OCI-LY7 (cell line): ENCODE results near the gene CWC27. TPM values are rescaled to one million over a fixed set of nuclear protein-coding genes. Genes with fewer than 3 reads are reported as not detected.
"Not testable (repeated sequence)": the region's sequence is repeated elsewhere in the genome, so short reads cannot be mapped to it uniquely, and the experiment has no call there.

ENCODE experiments used
- BruUV-seq: library from RNA; stranded (reverse); fragments of 400-500 nt; replicated peaks from 2 replicates; lab custom pipeline; 2021; lab: Mats Ljungman, UMichigan
- CTCF ChIA-PET: fragments of 300-600 bp; sonication (Branson Sonifier 250); formaldehyde crosslinking; loops from one replicate; lab custom pipeline; 2022; ENCODE audit warnings: antibody characterized with exemption; ENCODE audit not compliant: unreplicated experiment; lab: Charles Lee
- POLR2A ChIA-PET: fragments of 300-600 bp; sonication (Branson Sonifier 250); formaldehyde crosslinking; loops from one replicate; lab custom pipeline; 2022; ENCODE audit warnings: antibody characterized with exemption; lab: Charles Lee
- DNase-seq: peaks from one replicate; pipeline ENCODE4 v3.0.0-alpha.2; 2015; ENCODE audit warnings: low spot score
- H2AFZ ChIP-seq: fragments of 200-600 bp; sonication (generic), shearing (Covaris generic); 2 replicates; pipeline ENCODE4 v1.6.1; 2014; ENCODE audit warnings: mild to moderate bottlenecking, antibody characterized with exemption, low read length, moderate library complexity
- H3K27ac ChIP-seq: fragments of 200-600 bp; sonication (generic); 2 replicates; pipeline ENCODE4 v1.5.1; 2014; ENCODE audit warnings: mixed run types, low read depth, mild to moderate bottlenecking, moderate library complexity, low read length, inconsistent platforms; ENCODE audit not compliant: poor library complexity, severe bottlenecking
- H3K36me3 ChIP-seq: fragments of 200-600 bp; sonication (generic); 2 replicates; pipeline ENCODE4 v1.6.1; 2014; ENCODE audit warnings: mild to moderate bottlenecking, antibody characterized with exemption, low read length, moderate library complexity, mixed read lengths; ENCODE audit not compliant: insufficient read depth
- H3K4me1 ChIP-seq: fragments of 200-600 bp; sonication (generic); 2 replicates; pipeline ENCODE4 v1.5.1; 2014; ENCODE audit warnings: mild to moderate bottlenecking, low read length; ENCODE audit not compliant: insufficient read depth, poor library complexity, severe bottlenecking
- H3K4me2 ChIP-seq: fragments of 200-600 bp; sonication (generic); 2 replicates; pipeline ENCODE4 v1.6.1; 2014; ENCODE audit warnings: mild to moderate bottlenecking, low read length
- H3K4me3 ChIP-seq: fragments of 200-600 bp; sonication (generic); 2 replicates; pipeline ENCODE4 v1.5.1; 2014; ENCODE audit warnings: mild to moderate bottlenecking, low read depth, low read length; ENCODE audit not compliant: poor library complexity, severe bottlenecking
- H3K79me2 ChIP-seq: fragments of 200-600 bp; sonication (generic); 2 replicates; pipeline ENCODE4 v1.6.1; 2016; ENCODE audit warnings: low read depth, mild to moderate bottlenecking, low read length, moderate library complexity, mixed read lengths; ENCODE audit not compliant: insufficient read depth
- H3K9me2 ChIP-seq: fragments of 200-600 bp; sonication (generic); 2 replicates; pipeline ENCODE4 v1.6.1; 2016; ENCODE audit warnings: mild to moderate bottlenecking, low read length, mixed read lengths; ENCODE audit not compliant: insufficient read depth
- H3K9me3 ChIP-seq: fragments of 200-600 bp; sonication (generic); 2 replicates; pipeline ENCODE4 v1.6.1; 2014; ENCODE audit warnings: mild to moderate bottlenecking, mixed run types, low read length, mixed read lengths
- H4K20me1 ChIP-seq: fragments of 200-600 bp; sonication (generic); 2 replicates; pipeline ENCODE4 v1.6.1; 2014; ENCODE audit warnings: mild to moderate bottlenecking, antibody characterized with exemption, low read length, moderate library complexity, mixed read lengths; ENCODE audit not compliant: insufficient read depth
- EZH2phosphoT487 ChIP-seq: fragments of 200-600 bp; sonication (generic); IDR thresholded peaks from 2 replicates; pipeline ENCODE4 v1.6.1; 2018; ENCODE audit warnings: low read depth, borderline replicate concordance, mild to moderate bottlenecking, mixed run types, antibody characterized with exemption, low read length, moderate library complexity, mixed read lengths
- intact Hi-C: fragments of 100-400 bp; cut with micrococcal nuclease; formaldehyde crosslinking; loops from one replicate; pipeline ENCODE4 v1.10.0; 2022; ENCODE audit not compliant: unreplicated experiment
- total RNA-seq, 2 experiments: library from RNA; depleted of rRNA in 1 of 2; stranded (reverse); fragments of >200 nt in 1 of 2; shearing (Covaris generic) in 1 of 2; gene quantifications; 2 replicates each; pipeline ENCODE4 v1.2.3, GENCODE V29; 2014 to 2022
- TF ChIP-seq, protein P1 (sequence below): fragments of 200-600 bp; sonication (generic); conservative IDR thresholded peaks from 2 replicates; pipeline ENCODE4 v1.5.1; 2014; ENCODE audit warnings: mild to moderate bottlenecking, antibody characterized with exemption, low read length, moderate library complexity, mixed read lengths

CWC27 gene
- total RNA-seq, 2 experiments from 2014 or later = 15.4 to 33.1 TPM

DNA sequence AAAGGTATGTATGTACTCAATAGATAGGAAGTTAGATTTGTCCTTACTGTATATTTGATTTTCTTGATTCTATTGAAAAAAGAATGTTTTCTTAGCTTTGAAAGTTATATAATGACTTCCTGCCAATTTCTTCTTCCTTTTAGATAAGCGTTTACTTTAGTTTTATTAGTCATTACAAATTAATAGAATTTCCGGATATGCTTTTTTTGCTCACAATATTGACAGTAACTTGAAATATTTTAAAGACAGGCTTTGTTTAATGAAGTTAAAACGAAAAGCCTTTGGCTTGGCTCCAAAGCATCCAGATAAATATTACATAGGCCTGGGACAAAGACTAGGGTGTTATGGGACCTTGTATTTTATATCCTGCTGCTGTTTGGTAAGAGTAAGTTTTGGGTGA lies 49.5 kb downstream of the CWC27 start:
- no peaks in the 10 kb centered on the region for H3K79me2 ChIP-seq
- ChIA-PET POLR2A (interaction anchor here (0.9 to 1.2 kb wide), 3 partner anchors 9 to 76 kb away, joined by 3 read pairs; no protein-coding TSS in a partner anchor), CTCF (interaction anchor here (1.9 kb wide), 1 partner anchor 8 kb away, joined by 4 read pairs; no protein-coding TSS in a partner anchor)
- H3K4me3 ChIP-seq = no peak overlapping the region
- TF ChIP-seq, protein P1, sequence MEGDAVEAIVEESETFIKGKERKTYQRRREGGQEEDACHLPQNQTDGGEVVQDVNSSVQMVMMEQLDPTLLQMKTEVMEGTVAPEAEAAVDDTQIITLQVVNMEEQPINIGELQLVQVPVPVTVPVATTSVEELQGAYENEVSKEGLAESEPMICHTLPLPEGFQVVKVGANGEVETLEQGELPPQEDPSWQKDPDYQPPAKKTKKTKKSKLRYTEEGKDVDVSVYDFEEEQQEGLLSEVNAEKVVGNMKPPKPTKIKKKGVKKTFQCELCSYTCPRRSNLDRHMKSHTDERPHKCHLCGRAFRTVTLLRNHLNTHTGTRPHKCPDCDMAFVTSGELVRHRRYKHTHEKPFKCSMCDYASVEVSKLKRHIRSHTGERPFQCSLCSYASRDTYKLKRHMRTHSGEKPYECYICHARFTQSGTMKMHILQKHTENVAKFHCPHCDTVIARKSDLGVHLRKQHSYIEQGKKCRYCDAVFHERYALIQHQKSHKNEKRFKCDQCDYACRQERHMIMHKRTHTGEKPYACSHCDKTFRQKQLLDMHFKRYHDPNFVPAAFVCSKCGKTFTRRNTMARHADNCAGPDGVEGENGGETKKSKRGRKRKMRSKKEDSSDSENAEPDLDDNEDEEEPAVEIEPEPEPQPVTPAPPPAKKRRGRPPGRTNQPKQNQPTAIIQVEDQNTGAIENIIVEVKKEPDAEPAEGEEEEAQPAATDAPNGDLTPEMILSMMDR = no peak
- no peak for TF ChIP-seq EZH2phosphoT487
- BruUV-seq = no TSS peak
- intact Hi-C loops = loop anchor here (10.0 kb wide), 1 partner anchor 287 kb away; no protein-coding TSS in a partner anchor
- H3K9me3 ChIP-seq = no peaks in the 10 kb centered on the region
- no peak for DNase-seq
- no peak overlapping the region for H3K4me2 ChIP-seq
- H3K27ac ChIP-seq = no peak overlapping the region
- H2AFZ ChIP-seq = no peak overlapping the region
- no peaks in the 10 kb centered on the region for H4K20me1 ChIP-seq
- H3K36me3 ChIP-seq = peaks cover 4% of the 10 kb centered on the region; the same call in 1 of the 2 replicates
- H3K4me1 ChIP-seq = peaks cover 5% of the 10 kb centered on the region
- H3K9me2 ChIP-seq = no peaks in the 10 kb centered on the region

DNA sequence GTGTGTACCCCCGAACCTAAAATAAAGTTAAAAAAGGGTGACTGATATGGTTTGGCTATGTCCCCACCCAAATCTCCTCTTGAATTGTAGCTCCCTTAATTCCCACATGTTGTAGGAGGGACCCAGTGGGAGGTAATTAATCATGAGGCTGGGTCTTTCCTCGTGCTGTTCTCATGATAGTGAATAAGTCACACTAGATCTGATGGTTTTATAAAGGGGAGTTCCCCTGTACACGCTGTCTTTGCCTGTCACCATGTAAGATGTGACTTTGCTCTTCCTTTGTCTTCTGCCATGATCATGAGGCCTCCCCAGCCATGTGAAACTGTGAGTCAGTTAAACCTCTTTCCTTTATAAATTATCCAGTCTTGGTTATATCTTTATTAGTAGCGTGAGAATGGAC lies 50.6 kb downstream of the CWC27 start:
- H3K4me3 ChIP-seq, H3K36me3 ChIP-seq, H3K79me2 ChIP-seq, H3K4me1 ChIP-seq, H3K9me2 ChIP-seq, H3K27ac ChIP-seq, DNase-seq, H2AFZ ChIP-seq, H4K20me1 ChIP-seq, H3K9me3 ChIP-seq, BruUV-seq, H3K4me2 ChIP-seq: not testable (repeated sequence)
- POLR2A ChIA-PET = interaction anchor here (0.6 to 1.2 kb wide), 5 partner anchors 8 to 853 kb away, joined by 3 to 4 read pairs (median 3); no protein-coding TSS in a partner anchor
- CTCF ChIA-PET = interaction anchor here (1.9 kb wide), 1 partner anchor 9 kb away, joined by 4 read pairs; no protein-coding TSS in a partner anchor
- intact Hi-C loops = loop anchor here (10.0 kb wide), 1 partner anchor 285 kb away; no protein-coding TSS in a partner anchor

DNA sequence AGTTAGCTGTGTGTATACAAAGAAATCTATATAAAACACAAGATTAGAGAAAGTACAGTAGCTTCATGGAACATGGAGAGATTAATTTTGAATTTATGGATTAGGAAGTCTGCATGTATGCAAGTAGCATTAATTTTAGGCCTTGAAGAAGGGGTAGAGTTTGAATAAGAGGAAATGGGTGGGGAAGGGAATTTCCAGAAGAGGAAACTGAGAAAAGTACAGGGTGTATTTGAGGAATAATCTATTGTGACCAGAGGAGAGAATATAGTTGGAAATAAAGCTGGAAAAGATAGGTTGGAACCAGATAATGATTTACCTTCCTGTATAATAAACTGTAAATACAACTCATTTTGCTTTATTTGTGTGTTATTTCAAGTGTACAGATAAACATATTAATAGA lies 53.6 kb downstream of the CWC27 start:
- POLR2A ChIA-PET = interaction anchor here (0.6 kb wide), 1 partner anchor 272 kb away, joined by 3 read pairs; no protein-coding TSS in a partner anchor
- H4K20me1 ChIP-seq = no peaks in the 10 kb centered on the region
- intact Hi-C loops = no loop called here
- no peaks in the 10 kb centered on the region for H3K9me3 ChIP-seq
- H3K36me3 ChIP-seq = peaks cover 4% of the 10 kb centered on the region; the same call in 1 of the 2 replicates
- H3K9me2 ChIP-seq = no peaks in the 10 kb centered on the region
- no peak for DNase-seq
- TF ChIP-seq, protein P1 = no peak
- TF ChIP-seq EZH2phosphoT487 = no peak
- no peak overlapping the region for H3K4me2 ChIP-seq
- no TSS peak for BruUV-seq
- no peaks in the 10 kb centered on the region for H3K79me2 ChIP-seq
- no peak overlapping the region for H2AFZ ChIP-seq
- no peak overlapping the region for H3K27ac ChIP-seq
- H3K4me3 ChIP-seq = no peak overlapping the region
- CTCF ChIA-PET = no interaction called here
- H3K4me1 ChIP-seq = peaks cover 5% of the 10 kb centered on the region
